Cardiac muscle cell (in vitro differentiated cells and primary cell): ENCODE measurements around the gene CTNNAL1. TPM values are rescaled to one million over a fixed set of nuclear protein-coding genes. Genes with fewer than 3 reads are reported as not detected.

Experiments used
- DNase-seq, 2 donors: peaks; one replicate each; pipeline versions ENCODE4 v3.0.0 to v3.0.0-alpha.2; 2010 to 2017; ENCODE audit warnings: low read depth in 1 of 2, low spot score in 1 of 2
- H3K27ac ChIP-seq: fragments of 200-600 bp; sonication (generic); 2 replicates; pipeline ENCODE4 v1.5.1; 2016
- H3K27me3 ChIP-seq: fragments of 200-600 bp; sonication (generic); 2 replicates; pipeline ENCODE4 v1.6.0; 2016; ENCODE audit warnings: control low read depth
- H3K36me3 ChIP-seq: fragments of 200-600 bp; sonication (generic); 2 replicates; pipeline ENCODE4 v1.5.1; 2016; ENCODE audit warnings: control low read depth
- H3K4me1 ChIP-seq: fragments of 200-600 bp; sonication (generic); 2 replicates; pipeline ENCODE4 v1.8.1; 2017; ENCODE audit warnings: low read depth, mild to moderate bottlenecking, mixed run types
- H3K4me3 ChIP-seq: fragments of 200-600 bp; sonication (generic); 2 replicates; pipeline ENCODE4 v1.5.1; 2016; ENCODE audit warnings: mild to moderate bottlenecking
- H3K9me3 ChIP-seq: fragments of 200-600 bp; sonication (generic); 2 replicates; pipeline ENCODE4 v1.5.1; 2017; ENCODE audit warnings: low read depth, mild to moderate bottlenecking, control low read depth
- polyA plus RNA-seq: library from polyadenylated mRNA; unstranded; fragments of >200 nt; fragmentation: Nextera tagmentation; extraction: Ambion mirVana; gene quantifications from 2 replicates; pipeline ENCODE4 v1.2.1, GENCODE V29; 2016
- total RNA-seq: library from RNA; depleted of rRNA; stranded (reverse); fragments of >200 nt; gene quantifications from 2 replicates; pipeline ENCODE4 v1.2.3, GENCODE V29; 2016
- TF ChIP-seq, protein P1 (sequence below): IDR thresholded peaks from 2 replicates; pipeline ENCODE4 v1.5.1; 2012; ENCODE audit warnings: low read depth, mild to moderate bottlenecking, low read length

The CTNNAL1 gene
- total and polyA plus RNA-seq, 2 experiments from 2014 or later = 64.7 to 102 TPM

- no peak overlapping the region for H3K27ac ChIP-seq
- DNase-seq = no peak
- H3K9me3 ChIP-seq = no peaks in the 10 kb centered on the region
- H3K36me3 ChIP-seq = no peaks in the 10 kb centered on the region
- TF ChIP-seq, protein P1, sequence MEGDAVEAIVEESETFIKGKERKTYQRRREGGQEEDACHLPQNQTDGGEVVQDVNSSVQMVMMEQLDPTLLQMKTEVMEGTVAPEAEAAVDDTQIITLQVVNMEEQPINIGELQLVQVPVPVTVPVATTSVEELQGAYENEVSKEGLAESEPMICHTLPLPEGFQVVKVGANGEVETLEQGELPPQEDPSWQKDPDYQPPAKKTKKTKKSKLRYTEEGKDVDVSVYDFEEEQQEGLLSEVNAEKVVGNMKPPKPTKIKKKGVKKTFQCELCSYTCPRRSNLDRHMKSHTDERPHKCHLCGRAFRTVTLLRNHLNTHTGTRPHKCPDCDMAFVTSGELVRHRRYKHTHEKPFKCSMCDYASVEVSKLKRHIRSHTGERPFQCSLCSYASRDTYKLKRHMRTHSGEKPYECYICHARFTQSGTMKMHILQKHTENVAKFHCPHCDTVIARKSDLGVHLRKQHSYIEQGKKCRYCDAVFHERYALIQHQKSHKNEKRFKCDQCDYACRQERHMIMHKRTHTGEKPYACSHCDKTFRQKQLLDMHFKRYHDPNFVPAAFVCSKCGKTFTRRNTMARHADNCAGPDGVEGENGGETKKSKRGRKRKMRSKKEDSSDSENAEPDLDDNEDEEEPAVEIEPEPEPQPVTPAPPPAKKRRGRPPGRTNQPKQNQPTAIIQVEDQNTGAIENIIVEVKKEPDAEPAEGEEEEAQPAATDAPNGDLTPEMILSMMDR = no peak
- H3K27me3 ChIP-seq = no peaks in the 10 kb centered on the region
- H3K4me3 ChIP-seq = no peak overlapping the region
- H3K4me1 ChIP-seq = peaks cover 13% of the 10 kb centered on the region
Measured at GRCh38 chr9:109003116-109003515, 10.2 kb downstream of the CTNNAL1 start.

GRCh38 chr9:109002141-109002540 is 11.2 kb downstream of the CTNNAL1 start:
- H3K36me3 ChIP-seq = no peaks in the 10 kb centered on the region
- no peak for DNase-seq
- H3K4me3 ChIP-seq = no peak overlapping the region
- no peaks in the 10 kb centered on the region for H3K27me3 ChIP-seq
- no peaks in the 10 kb centered on the region for H3K9me3 ChIP-seq
- peaks cover 13% of the 10 kb centered on the region for H3K4me1 ChIP-seq
- no peak overlapping the region for H3K27ac ChIP-seq
- TF ChIP-seq, protein P1 = no peak

- no peak overlapping the region for H3K27ac ChIP-seq
- peak in 1 of 2 donors; percentile 66 for DNase-seq
Measured at GRCh38 chr9:109001275-109001676, 12.0 kb downstream of the CTNNAL1 start.

DNA sequence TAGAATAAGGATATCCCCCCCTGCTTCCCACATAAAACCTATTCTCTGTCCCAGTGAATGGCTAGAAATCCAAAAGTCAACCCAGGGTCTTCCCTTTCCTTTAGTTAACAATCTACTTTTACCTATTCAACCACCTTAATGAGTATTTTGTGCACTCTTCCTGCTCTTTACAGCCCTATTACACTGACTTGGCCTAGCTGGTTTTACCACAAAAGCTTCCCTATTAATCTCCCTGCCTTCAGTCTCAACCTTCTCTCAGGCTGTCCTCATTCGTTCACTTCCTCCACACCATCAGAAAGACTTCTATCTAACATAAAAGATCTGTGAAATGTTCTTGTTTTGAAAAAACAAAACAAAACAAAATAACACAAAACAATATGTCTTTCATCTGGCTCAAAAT is 16.2 kb downstream of the CTNNAL1 start:
- Histone ChIP-seq H3K4me1 (peaks cover 13% of the 10 kb centered on the region), H3K36me3 (peaks cover under 1% of the 10 kb centered on the region), H3K4me3 (no peak overlapping the region), H3K27me3 (no peaks in the 10 kb centered on the region), H3K27ac (no peak overlapping the region), H3K9me3 (no peaks in the 10 kb centered on the region)
- TF ChIP-seq, protein P1 = no peak
- no peak for DNase-seq

More at GRCh38 chr9:109001275-109001676, 12.0 kb downstream of the CTNNAL1 start:
- H3K9me3 ChIP-seq = no peaks in the 10 kb centered on the region
- no peak overlapping the region for H3K4me3 ChIP-seq
- H3K27me3 ChIP-seq = no peaks in the 10 kb centered on the region
- no peaks in the 10 kb centered on the region for H3K36me3 ChIP-seq
- peaks cover 13% of the 10 kb centered on the region for H3K4me1 ChIP-seq
- TF ChIP-seq, protein P1 = no peak

- Histone ChIP-seq H3K27me3 (no peaks in the 10 kb centered on the region), H3K36me3 (peaks cover 5% of the 10 kb centered on the region), H3K4me3 (no peak overlapping the region), H3K4me1 (peaks cover 13% of the 10 kb centered on the region), H3K27ac (no peak overlapping the region), H3K9me3 (no peaks in the 10 kb centered on the region)
- TF ChIP-seq, protein P1 = no peak
- DNase-seq = peak in 1 of 2 donors; percentile 25
Measured at GRCh38 chr9:108996643-108997042, 16.7 kb downstream of the CTNNAL1 start.

GRCh38 chr9:108994695-108995094 is 18.6 kb downstream of the CTNNAL1 start:
- Histone ChIP-seq H3K4me3 (no peak overlapping the region), H3K27ac (peak overlapping the region; percentile 36), H3K9me3 (no peaks in the 10 kb centered on the region), H3K36me3 (peaks cover 19% of the 10 kb centered on the region), H3K4me1 (peaks cover 11% of the 10 kb centered on the region), H3K27me3 (no peaks in the 10 kb centered on the region)
- TF ChIP-seq, protein P1 = no peak
- peak; percentile 14 to 83 for DNase-seq
